HG02759 (cell line): ENCODE measurements around the gene SPATA7.
A peak's percentile ranks its signal among the peaks of the same experiment; 100 is the strongest.
"Not testable (repeated sequence)": the region's sequence is repeated elsewhere in the genome, so short reads cannot be mapped to it uniquely, and the experiment has no call there.

Experiments used
- ATAC-seq: cut with Tn5 transposase; IDR thresholded peaks from one replicate; pipeline ENCODE4 v1.9.1; 2021; ENCODE audit warnings: mild to moderate bottlenecking, moderate library complexity; ENCODE audit not compliant: unreplicated experiment

The SPATA7 gene, protein sequence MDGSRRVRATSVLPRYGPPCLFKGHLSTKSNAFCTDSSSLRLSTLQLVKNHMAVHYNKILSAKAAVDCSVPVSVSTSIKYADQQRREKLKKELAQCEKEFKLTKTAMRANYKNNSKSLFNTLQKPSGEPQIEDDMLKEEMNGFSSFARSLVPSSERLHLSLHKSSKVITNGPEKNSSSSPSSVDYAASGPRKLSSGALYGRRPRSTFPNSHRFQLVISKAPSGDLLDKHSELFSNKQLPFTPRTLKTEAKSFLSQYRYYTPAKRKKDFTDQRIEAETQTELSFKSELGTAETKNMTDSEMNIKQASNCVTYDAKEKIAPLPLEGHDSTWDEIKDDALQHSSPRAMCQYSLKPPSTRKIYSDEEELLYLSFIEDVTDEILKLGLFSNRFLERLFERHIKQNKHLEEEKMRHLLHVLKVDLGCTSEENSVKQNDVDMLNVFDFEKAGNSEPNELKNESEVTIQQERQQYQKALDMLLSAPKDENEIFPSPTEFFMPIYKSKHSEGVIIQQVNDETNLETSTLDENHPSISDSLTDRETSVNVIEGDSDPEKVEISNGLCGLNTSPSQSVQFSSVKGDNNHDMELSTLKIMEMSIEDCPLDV

DNA sequence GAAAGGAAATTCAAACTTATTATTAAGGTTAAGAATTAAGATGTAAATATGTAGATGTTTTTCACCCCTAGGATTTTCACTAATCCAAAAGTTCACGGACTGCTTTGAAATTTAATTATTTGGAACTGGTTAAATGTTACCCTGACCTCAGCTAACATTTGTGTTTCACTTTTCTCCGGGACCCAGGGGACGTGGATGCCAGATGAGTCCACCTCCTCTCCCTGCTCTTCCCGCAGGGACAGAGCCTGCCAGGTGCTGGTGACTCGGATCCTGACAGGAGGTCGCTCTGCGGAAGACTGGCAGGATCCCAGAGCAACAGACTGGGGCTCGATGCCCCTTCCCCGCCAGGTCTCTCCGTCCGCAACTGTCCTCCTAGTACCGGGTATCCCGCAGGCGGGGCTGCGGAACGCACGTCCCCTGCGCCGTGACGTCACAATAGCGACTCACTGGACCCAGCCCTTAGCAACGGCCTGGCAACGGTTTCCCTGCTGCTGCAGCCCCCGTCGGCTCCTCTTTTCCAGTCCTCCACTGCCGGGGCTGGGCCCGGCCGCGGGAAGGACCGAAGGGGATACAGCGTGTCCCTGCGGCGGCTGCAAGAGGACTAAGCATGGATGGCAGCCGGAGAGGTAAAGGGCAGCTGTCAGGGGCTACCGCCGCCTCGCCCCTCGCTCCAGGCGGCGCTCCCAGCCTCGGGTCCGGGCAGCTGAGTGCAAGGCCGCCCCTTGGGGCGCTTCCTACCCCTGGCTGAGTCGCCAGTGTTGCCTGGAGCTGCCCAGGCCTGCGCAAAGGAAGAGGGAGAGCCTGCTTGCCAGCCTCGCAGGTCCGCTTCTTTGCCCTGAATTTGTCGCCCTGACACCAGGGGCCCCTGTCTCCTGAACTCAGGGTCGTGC is at the start of gene SPATA7:
TSS of gene SPATA7 (plus strand) at position 446 of the 890 bp plus-strand sequence. CDS start at position 608, 162 bp downstream.
- peak; percentile 99 for ATAC-seq

DNA sequence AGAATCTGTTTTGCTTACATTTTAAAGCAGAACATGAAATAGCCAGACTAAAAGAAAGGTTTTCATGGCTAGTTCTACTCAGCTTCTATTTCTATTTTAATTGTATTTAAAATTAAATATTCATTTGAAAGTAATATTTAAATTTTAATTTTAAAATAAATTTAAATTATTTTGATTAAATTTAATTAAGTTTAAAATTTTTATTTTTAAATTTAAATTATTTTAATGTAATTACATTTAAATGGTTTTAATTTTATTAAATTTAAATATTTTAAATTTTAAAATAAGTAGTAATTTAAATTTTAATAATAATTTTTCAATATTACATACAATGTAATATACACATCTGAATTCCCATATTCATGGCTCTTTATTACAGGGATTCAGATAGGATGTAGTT is 45.1 kb upstream of the SPATA7 start:
- ATAC-seq = no peak

DNA sequence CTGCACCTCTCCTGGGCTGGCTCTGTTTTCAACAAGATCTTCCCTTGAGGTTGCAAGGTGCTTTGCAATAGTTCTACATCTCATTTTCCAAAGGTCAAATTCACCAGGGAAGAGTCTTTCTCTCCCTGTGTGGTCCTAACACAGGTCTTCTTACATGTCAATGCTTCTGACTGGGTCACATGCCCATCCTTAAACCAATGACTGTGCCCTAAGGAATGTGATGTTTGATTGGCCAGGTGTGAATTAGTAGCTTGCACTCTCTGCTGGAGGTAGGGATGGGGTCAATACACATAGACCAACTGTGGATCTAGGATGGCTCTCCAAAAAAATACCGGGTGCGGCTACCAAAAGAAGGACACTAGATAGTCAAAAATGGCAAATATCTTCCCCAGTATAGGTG is 42.5 kb upstream of the SPATA7 start:
- ATAC-seq = no peak

DNA sequence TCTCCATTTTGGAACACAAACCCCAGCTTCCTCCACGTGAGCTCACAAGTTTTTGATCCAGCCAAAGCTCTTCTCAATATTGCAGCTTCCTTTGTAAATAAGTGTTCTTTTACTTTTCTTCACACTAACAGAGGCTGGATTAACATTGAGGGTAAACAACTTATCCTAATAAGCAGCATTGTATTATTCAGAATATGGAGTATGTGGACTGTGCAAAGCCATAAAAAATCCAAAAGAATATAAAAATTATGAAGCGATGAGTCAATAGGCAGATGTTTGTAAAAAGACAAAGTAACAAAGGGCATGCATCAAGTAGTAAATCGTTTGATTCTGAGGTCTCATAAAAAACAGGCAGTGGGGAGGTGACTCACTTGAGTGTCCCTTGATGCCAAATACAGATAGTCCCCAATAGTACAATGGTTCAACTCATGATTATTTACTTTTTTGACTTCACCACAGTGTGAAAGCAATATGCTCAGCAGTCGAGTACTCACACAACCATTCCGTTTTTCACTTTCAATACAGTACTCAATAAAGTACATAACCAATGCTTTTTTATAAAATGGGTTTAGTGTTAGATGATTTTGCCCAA is 39.3 kb upstream of the SPATA7 start:
- no peak for ATAC-seq

DNA sequence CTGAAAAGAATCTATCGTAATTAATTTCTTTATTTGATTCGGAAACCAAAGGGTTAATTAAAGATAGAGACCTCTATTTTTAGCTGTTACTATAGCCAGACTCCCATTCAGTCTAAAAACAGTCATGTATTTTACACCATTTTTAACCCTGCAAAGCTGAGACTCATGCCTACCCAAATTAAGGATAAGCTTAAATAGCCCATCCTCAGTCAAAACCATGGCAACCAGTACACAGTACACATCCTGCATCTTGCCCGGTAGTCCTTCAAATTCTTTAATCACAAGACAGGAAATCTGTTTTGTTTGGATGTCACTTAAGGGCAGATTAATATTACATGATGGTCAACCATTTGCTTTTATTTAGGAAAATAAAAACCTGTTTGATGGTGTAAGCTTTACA is 36.9 kb upstream of the SPATA7 start:
- ATAC-seq = no peak

DNA sequence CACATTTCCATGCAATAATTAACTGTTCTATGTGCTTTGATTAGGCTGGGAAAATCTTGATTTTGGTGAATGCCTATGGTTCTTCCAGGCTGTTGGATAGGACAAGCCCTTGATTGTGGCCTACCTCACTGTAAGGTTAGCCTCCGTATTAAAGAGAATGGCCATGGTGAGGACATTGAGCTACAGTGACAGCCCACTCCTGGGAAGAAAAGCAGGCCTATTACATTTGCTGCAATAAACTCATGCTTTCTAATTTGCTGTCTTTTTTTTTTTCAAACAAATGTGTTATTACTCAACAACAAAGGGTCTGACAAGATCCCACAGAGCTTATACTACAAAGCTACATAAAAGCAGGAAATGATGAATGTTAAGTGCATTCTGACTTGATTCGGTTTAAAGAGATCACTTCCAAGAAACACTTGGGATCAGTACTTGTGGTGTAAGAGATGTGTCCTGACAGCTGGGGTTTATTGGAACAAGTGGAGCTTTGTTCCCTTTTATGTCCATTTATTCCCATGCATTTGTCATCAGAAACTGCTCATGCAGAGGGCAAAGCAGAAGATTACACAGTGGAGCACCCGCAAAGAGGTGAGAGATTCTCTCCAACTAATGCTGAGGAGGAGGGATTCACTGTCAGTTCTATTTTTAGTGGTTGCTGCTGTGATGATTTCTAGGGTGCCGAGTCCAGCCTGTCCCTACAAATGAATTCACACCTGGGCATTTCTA is 33.3 kb upstream of the SPATA7 start:
- no peak for ATAC-seq

DNA sequence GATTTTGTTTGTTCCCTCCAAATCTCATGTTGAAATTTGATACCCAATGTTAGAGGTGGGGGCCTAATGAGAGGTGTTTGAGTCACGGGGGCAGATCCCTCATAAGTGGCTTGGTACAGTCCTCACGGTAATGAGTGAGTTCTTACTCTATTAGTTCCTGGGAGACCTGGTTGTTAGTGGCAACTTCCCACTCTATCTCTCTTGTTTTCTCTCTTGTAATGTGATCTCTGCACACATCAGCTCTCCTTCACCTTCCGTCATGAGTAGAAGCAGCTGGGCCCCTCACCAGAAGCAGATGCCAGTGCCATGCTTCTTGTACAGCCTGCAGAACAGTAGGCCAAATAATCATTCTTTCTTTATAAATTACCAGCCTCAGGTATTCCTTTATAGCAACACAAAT is 32.8 kb upstream of the SPATA7 start:
- no peak for ATAC-seq

DNA sequence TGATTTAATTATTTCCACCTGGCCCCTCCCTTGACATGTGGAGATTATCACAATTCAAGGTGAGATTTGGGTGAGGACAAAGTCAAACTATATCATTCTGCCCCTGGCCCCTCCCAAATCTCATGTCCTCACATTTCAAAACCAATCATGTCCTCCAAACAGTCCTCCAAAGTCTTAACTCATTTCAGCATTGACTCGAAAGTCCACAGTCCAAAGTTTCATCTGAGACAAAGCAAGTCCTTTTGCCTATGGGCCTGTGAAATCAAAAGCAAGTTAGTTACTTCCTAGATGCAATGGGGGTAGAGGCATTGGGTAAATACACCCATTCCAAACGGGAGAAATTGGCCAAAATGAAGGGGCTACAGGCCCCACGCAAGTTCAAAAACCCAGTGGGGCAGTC is 31.1 kb upstream of the SPATA7 start:
- no peak for ATAC-seq

DNA sequence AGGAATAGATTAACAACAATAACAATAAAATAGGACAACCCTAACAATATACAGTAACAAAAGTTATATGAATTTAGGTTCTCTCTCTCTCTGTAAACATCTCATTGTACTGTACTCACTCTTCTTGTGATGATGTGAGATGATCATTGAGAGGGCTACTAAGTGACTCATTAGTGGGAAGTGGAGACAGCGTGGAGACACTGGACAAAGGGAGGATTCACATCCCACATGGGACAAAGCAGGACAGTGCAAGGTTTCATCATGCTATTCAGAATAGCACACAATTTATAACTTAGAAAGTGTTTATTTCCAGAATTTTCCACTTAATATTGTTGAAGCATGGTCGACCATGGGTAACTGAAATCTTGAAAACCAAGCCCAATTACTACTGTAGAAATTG is 26.0 kb upstream of the SPATA7 start:
- ATAC-seq = no peak

DNA sequence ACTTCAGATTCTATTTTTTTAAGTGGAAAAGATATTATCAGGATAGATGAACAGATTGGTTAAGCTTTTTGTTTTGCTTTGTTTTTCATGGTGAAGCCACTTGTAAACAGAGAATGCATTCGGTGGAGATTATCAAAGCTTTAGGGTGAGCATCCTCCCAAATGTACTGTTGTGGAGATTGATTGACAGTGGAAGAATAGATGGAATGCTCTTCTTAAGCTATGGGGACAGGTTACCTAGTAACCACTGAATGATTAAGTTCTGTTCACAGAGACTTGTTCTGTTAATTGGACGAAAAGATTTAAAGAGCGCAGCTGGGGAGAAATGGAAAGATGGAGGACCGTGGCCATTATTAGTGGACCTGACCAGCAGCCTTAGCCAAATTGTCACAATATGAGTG is 21.8 kb upstream of the SPATA7 start:
- ATAC-seq = no peak

DNA sequence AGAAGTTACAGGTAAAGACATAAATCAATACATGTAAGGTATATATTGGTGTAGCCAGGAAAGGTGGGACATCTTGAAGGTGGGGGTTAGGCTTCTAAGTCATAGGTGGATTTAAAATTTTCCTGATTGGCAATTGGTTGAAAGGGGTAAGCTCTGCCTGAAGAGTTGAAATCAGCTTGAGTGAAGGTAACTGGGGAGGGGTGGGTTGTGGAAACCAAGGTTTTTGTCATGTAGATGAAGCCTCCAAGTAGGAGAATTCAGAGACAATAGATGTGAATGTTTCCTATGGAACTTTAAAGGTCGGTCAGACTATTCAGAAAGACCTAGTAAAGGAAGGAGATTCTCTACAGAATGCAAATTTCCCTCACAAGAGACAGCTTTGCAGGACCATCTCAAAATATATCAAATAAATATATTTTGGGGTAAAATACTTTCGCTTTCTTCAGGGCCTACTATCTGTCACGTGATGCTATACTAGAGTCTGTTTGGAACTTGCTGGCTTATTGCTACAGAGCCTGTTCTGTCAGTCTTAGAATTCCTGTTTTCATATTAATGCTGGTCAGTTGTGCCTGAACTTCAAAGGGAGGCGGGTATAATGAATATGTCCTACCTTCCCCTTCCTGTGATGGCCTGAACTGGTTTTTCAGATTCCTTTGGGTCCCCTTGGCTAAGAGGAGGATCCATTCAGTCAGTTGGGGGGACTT is 20.6 kb upstream of the SPATA7 start:
- ATAC-seq = no peak

DNA sequence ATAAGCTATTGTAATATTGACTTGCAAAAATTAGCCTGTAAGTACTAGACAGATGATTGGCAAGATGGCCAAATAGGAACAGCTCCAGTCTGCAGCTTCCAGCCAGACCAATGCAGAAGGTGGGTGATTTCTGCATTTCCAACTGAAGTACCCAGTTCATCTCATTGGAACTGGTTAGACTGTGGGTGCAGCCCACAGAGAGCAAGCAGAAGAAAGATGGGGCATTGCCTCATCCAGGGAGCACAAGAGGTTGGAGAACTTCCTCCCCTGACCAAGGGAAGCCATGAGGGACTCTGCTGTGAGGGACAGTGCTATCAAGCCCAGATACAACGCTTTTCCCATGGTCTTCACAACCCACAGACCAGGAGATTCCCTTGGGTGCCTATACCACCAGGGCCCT is 16.0 kb upstream of the SPATA7 start:
- no peak for ATAC-seq

DNA sequence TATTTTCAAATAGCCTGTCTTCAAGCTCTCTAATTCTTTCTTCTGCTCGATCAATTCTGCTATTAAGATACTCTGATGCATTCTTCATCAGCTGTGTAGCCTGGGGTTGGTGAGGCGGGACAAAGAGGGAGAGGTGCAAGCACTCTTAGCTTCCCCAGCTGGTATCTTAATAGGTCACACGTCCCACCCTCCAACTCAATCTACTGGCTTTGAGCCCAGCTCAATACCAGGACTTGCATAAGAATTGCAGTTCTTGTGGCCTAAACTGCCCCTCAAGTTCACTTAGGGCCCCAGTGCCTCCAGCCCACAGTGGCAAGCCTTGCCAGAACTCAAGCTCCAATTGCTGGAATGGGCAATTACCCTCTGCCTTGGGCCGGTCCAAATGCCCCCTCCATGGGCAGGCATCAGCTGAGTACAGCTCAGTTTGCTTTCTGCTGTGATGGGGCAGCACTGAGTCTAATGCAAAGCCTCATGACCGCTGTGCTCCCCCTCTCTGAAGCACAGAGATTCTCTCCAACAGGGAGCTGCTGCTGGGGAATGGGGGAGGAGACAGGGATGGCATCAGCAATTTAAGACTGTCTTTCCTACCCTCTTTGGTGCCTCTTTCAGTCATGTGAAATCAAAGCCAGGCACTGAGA is 5.6 kb upstream of the SPATA7 start:
- ATAC-seq = no peak

DNA sequence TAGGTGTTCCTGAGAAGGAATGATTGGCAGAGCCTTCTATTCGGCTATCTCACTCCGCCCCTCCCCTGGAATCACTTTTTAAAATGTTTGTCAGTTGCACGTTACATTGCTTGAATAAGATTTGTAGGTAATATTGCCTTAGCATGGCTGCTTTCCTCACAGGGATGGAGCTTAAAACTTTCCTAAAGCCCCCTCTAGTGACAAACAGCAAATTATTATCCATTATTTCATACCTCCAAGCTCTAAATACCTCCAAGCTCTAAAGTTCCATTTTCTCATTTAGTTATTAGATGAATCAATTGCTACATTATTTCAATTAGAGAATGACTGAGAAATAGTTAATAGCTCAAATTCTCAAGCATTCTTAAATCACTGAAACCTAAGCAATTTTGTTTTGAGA is 5.1 kb upstream of the SPATA7 start:
- ATAC-seq = no peak

DNA sequence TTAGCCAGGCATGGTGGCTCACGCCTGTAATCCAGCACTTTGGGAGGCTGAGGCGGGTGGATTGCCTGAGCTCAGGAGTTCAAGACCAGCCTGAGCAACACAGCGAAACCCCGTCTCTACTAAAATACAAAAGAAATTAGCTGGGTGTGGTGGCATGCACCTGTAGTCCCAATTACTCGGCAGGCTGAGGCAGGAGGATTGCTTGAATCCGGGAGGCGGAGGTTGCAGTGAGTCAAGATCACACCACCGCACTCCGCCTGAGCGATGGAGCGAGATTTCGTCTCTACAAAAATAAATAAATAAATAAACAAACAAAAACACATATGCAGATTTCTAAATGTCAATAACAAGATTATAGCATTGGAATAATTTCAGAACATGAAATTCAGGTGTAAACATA is 3.8 kb upstream of the SPATA7 start:
- ATAC-seq = not testable (repeated sequence)

DNA sequence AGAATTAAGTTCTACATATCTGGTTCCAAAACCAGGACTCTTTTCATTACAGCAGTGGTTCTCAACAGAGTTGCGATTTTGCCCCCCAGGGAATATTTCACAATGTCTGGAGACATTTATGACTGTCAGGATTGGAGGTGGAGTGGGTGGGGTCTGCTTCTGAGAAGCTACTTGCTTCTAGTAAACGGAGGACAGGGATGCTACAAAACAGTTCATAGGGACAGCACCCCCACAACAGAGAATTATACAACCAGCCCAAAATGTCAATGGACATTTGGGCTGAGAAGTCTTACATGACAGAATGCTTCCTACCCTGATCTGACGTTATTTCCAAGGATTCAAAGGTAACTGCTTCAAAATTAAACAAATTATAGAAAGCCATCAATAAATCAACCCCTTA is 739 bp upstream of the SPATA7 start:
- ATAC-seq = no peak

DNA sequence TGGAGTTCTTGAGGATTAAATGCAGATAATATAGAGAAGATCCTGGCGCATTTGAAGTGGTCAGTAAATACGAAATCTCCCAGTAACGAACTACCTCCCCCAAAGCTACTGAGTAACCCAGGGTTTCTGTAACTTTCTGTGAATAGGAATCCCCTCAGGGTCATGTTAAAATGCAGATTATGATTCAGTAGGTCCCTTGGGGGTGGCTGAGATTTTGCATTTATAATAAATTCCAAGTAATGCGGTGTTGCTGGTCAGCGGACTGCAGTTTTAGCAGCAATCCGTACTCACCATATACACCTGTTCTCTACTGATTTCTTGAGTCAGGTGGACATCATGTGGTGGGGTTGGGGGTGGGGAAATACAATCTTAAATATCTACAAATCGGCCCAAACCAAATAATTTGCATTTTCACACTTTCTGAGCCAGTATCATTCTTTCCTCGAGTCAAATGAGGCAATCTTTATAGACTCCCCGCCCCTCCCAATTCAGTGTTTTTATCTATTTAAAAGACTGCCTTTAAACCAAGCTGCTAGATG is 868 bp downstream of the SPATA7 start:
- no peak for ATAC-seq

DNA sequence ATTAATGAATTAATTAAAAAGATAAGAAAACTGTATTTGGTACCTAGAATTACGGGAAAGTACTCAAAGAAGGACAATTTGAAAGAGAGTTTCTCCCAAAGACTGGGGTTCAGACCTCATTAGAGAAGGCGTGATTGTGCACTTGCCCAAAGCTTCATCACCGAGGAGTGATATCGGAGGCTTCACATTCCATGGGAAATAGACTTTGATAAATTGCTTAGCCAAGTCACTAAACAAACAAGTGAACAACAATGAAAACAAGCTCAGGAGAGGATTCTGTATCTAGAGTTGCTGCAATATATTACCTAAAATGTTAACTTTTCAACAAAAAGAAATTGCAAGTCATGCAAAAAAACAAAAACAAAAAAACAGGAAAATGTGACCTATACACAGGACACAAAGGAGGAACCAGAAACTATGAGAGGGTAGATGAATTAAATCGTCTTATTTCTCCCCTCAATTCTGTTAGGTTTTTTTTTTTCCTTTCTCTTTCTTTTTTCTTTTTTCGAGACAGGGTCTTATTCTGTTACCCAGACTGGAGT is 3.4 kb downstream of the SPATA7 start:
- no peak for ATAC-seq

DNA sequence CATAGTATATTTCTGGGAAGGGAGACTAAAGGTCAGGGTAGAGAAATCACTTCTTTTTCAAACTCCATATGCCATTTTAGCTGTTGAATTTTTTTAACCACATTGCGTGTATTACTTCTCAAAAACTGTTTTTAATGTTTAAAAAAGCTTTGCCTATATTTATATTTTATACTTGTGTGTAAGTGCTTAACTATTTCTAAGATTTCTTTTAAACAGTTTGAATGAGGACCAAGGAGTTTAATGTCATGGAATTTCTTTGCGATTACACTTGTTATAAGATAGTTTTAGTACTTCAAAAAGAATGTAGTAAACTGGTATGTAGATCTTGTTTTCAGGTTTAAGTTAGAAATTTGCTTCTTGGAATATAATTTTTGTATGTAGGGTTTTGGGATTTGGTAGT is 7.2 kb downstream of the SPATA7 start:
- no peak for ATAC-seq
